HG03457 (cell line): ENCODE data around the gene CRISPLD2.

Experiments
- ATAC-seq: cut with Tn5 transposase; IDR thresholded peaks from one replicate; pipeline ENCODE4 v1.9.1; 2021; ENCODE audit warnings: moderate number of reproducible peaks; ENCODE audit not compliant: unreplicated experiment

Gene CRISPLD2

GRCh38 chr16:84948851-84949610 is 129.2 kb downstream of the CRISPLD2 start:
- no peak for ATAC-seq

GRCh38 chr16:84949772-84950436 is 130.1 kb downstream of the CRISPLD2 start:
- ATAC-seq: no peak

GRCh38 chr16:84950906-84951305 is 131.1 kb downstream of the CRISPLD2 start:
- ATAC-seq: no peak

- ATAC-seq: no peak
Observed at GRCh38 chr16:84952335-84953189, 132.8 kb downstream of the CRISPLD2 start.

GRCh38 chr16:84953190-84953746 is 133.5 kb downstream of the CRISPLD2 start:
- ATAC-seq: no peak

- no peak for ATAC-seq
Observed at GRCh38 chr16:84955427-84955826, 135.6 kb downstream of the CRISPLD2 start.

GRCh38 chr16:84957192-84957591 is 137.4 kb downstream of the CRISPLD2 start:
- no peak for ATAC-seq

- ATAC-seq: no peak
Observed at GRCh38 chr16:84957792-84958191, 138.0 kb downstream of the CRISPLD2 start.
